Peyer's patch (tissue), 4 donors: ENCODE measurements around the gene VMP1.

Experiments
- CTCF ChIP-seq, 6 experiments: fragments of 450-650 bp in 4 of 6; fragments of 200-600 bp in 2 of 6; sonication (generic) in 1 of 6; IDR thresholded peaks; one replicate each; pipeline ENCODE4 v1.5.1; 2017 to 2019; ENCODE audit warnings: antibody characterized with exemption in 6 of 6, mild to moderate bottlenecking in 3 of 6, moderate library complexity in 1 of 6
- POLR2A ChIP-seq, 2 donors: fragments of 450-650 bp; IDR thresholded peaks; one replicate each; pipeline ENCODE4 v1.5.1; 2017; ENCODE audit warnings: antibody characterized with exemption in 2 of 2, mild to moderate bottlenecking in 2 of 2, moderate library complexity in 2 of 2

- TF ChIP-seq CTCF (IDR thresholded peaks at IDR 0.05), result no peak
- TF ChIP-seq POLR2A (IDR thresholded peaks at IDR 0.05), result no peak
Observed at GRCh38 chr17:59863616-59864015, 156.2 kb downstream of the VMP1 start.
